Fibroblast of skin of left biceps (primary cell): Measurements from ENCODE around the gene LBX2.
"Not testable (repeated sequence)": the region's sequence is repeated elsewhere in the genome, so short reads cannot be mapped to it uniquely, and the experiment has no call there.

Source experiments
- DNase-seq, 2 experiments: peaks; one replicate each; pipeline ENCODE4 v3.0.0-alpha.2; 2013; ENCODE audit warnings: low read depth in 2 of 2

The LBX2 gene

GRCh38 chr2:74503506-74504475 is 4.4 kb upstream of the LBX2 start:
- no peak for DNase-seq

GRCh38 chr2:74502720-74503505 is 3.5 kb upstream of the LBX2 start:
- DNase-seq, result no peak

GRCh38 chr2:74502147-74502719 is 2.8 kb upstream of the LBX2 start:
- no peak for DNase-seq

- DNase-seq, result no peak
Measured at GRCh38 chr2:74501335-74502071, 2.1 kb upstream of the LBX2 start.

- no peak for DNase-seq
Measured at GRCh38 chr2:74500578-74500946, 1.2 kb upstream of the LBX2 start.

- no peak for DNase-seq
Measured at GRCh38 chr2:74499940-74500577, 656 bp upstream of the LBX2 start.

- no peak for DNase-seq
Measured at GRCh38 chr2:74498500-74499266, 720 bp downstream of the LBX2 start.

- no peak for DNase-seq
Measured at GRCh38 chr2:74497777-74498499, 1.5 kb downstream of the LBX2 start.

- no peak for DNase-seq
Measured at GRCh38 chr2:74496997-74497776, 2.2 kb downstream of the LBX2 start.

- no peak for DNase-seq
Measured at GRCh38 chr2:74495440-74495839, 4.0 kb downstream of the LBX2 start.

- DNase-seq, result no peak
Measured at GRCh38 chr2:74493546-74493945, 5.9 kb downstream of the LBX2 start.

GRCh38 chr2:74491648-74492544 is 7.5 kb downstream of the LBX2 start:
- no peak for DNase-seq

GRCh38 chr2:74489906-74490305 is 9.5 kb downstream of the LBX2 start:
- no peak for DNase-seq

- DNase-seq, result no peak
Measured at GRCh38 chr2:74488643-74489481, 10.5 kb downstream of the LBX2 start.

GRCh38 chr2:74486141-74486540 is 13.3 kb downstream of the LBX2 start:
- DNase-seq, result no peak

GRCh38 chr2:74483675-74484164 is 15.7 kb downstream of the LBX2 start:
- not testable (repeated sequence) for DNase-seq
